GM10847 (cell line): ENCODE data around the gene CCR5AS.

Source experiments
- POLR2A ChIP-seq: IDR thresholded peaks from 2 replicates; pipeline ENCODE4 v1.6.1; 2011; ENCODE audit not compliant: insufficient read length; ENCODE audit errors: extremely low read depth

CCR5AS gene

GRCh38 chr3:46395766-46396530 is 10.9 kb downstream of the CCR5AS start:
- TF ChIP-seq POLR2A: no peak

- TF ChIP-seq POLR2A: no peak
Measured at GRCh38 chr3:46395210-46395661, 11.6 kb downstream of the CCR5AS start.

- no peak for TF ChIP-seq POLR2A
Measured at GRCh38 chr3:46393554-46394434, 13.1 kb downstream of the CCR5AS start.

- no peak for TF ChIP-seq POLR2A
Measured at GRCh38 chr3:46393011-46393410, 13.9 kb downstream of the CCR5AS start.

DNA sequence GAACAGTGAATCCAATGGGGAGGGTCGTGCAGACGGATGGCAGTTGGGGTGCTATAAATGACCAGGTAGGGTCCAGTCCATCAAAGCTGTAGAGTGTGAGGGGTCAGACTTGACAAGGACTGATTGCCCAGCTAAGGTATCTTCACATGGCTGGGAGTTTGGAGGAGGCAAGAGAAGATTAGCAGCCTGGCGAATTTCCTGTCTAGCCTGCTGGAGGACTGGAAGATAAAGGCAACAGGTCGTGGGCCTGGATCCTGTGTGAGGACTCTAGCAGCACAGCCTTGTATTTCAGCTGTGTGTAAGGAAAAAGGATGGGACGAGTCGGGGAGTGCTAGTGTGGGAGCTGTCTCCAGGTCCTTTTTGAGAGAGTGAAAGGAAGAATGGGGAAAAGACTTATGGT is 17.6 kb downstream of the CCR5AS start:
- TF ChIP-seq POLR2A: no peak

GRCh38 chr3:46386205-46386604 is 20.7 kb downstream of the CCR5AS start:
- TF ChIP-seq POLR2A: no peak

- no peak for TF ChIP-seq POLR2A
Measured at GRCh38 chr3:46383951-46384330, 22.9 kb downstream of the CCR5AS start.

GRCh38 chr3:46383211-46383950 is 23.5 kb downstream of the CCR5AS start:
- TF ChIP-seq POLR2A: no peak

GRCh38 chr3:46381625-46382024 is 25.2 kb downstream of the CCR5AS start:
- no peak for TF ChIP-seq POLR2A

DNA sequence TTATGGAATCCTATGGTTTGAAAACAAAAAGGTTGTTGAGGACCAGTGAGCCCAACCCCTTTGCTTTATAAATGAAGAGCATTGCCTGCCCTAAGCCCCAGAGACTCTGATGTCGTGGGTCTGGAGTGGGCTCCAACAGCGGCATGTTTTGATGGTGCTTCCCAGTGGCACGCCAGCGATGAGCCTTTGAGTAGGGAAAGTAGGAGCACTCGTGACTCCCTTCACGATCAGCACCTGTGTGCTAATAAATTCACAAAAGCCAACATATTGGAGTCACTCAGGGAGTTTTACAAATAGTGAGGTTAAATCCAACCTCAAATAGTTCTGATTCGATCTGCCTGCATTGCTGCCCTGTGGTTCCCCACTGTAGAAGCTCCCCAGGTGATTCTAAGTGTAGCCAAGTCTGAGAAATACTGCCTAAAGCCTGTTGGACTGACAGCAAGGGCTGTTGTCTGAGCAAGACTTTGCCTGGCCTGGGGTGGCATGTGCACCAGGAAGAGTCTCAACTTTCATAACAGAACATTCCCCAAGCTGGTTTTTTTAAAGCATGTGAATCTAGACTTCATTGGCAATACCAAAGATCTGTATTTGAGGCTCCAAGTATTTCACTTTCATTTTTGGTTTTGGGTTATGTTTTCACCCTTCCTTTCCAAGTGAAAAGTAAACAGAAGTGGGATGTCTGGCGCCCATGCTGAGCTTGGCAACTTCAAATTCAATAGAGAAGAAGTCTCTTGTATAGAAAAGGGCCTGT is 26.2 kb downstream of the CCR5AS start:
- no peak for TF ChIP-seq POLR2A

DNA sequence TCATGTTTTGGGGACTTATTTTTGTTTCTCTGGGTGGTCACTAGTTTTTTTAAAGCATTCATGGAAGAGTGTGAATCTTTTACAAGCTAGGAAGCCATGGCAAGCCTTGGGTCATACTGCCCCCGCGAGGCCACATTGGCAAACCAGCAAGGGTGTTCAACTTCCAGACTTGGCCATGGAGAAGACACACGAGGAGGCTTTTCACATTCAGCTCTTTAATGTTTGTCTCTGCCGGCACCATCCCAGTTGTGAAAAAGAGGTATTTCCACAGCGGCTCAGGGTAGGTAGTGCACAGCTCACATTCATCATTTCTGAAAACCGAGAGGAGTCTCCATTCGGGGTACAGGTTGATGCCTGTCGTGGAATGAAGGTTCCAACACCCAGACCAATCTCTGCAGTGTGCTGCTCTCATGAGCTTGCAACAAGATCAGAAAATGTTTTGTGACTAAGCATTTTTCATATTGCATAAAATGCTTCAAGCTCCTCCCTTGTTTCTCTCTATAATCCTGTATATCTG is 28.4 kb downstream of the CCR5AS start:
- no peak for TF ChIP-seq POLR2A

- no peak for TF ChIP-seq POLR2A
Measured at GRCh38 chr3:46375814-46376213, 31.1 kb downstream of the CCR5AS start.

DNA sequence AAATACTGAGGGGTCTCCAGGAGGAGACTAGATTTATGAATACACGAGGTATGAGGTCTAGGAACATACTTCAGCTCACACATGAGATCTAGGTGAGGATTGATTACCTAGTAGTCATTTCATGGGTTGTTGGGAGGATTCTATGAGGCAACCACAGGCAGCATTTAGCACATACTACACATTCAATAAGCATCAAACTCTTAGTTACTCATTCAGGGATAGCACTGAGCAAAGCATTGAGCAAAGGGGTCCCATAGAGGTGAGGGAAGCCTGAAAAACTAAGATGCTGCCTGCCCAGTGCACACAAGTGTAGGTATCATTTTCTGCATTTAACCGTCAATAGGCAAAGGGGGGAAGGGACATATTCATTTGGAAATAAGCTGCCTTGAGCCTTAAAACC is 31.6 kb downstream of the CCR5AS start:
- no peak for TF ChIP-seq POLR2A

DNA sequence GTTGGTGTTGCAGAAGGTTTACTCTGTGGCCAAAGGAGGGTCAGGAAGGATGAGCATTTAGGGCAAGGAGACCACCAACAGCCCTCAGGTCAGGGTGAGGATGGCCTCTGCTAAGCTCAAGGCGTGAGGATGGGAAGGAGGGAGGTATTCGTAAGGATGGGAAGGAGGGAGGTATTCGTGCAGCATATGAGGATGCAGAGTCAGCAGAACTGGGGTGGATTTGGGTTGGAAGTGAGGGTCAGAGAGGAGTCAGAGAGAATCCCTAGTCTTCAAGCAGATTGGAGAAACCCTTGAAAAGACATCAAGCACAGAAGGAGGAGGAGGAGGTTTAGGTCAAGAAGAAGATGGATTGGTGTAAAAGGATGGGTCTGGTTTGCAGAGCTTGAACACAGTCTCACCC is 32.1 kb downstream of the CCR5AS start:
- TF ChIP-seq POLR2A: no peak
